Small intestine (tissue), 7 donors: ENCODE results near the gene OST4. TPM values are rescaled to one million over a fixed set of nuclear protein-coding genes. Genes with fewer than 3 reads are reported as not detected.

Source experiments
- DNase-seq, 2 donors: peaks; one replicate each; pipeline versions ENCODE4 v3.0.0 to v3.0.0-alpha.2; 2013
- FAIRE-seq: peaks from 2 replicates; lab custom pipeline; 2012; peaks lifted over from hg19 to GRCh38; lab: Jason Lieb, UNC
- H3K27ac ChIP-seq, 3 donors: one replicate each; pipeline ENCODE4 v1.5.1; 2013; ENCODE audit warnings: low read length in 2 of 3, mild to moderate bottlenecking in 2 of 3, control low read depth in 1 of 3, inconsistent platforms in 1 of 3, low read depth in 1 of 3, moderate library complexity in 1 of 3
- H3K27me3 ChIP-seq, 3 donors: one replicate each; pipeline ENCODE4 v1.6.1; 2013; ENCODE audit warnings: low read length in 3 of 3, inconsistent platforms in 1 of 3; ENCODE audit not compliant: control insufficient read depth in 3 of 3, insufficient read depth in 3 of 3
- H3K36me3 ChIP-seq, 3 donors: one replicate each; pipeline ENCODE4 v1.6.1; 2013; ENCODE audit warnings: low read length in 3 of 3, inconsistent platforms in 1 of 3, low read depth in 1 of 3, mild to moderate bottlenecking in 1 of 3, moderate library complexity in 1 of 3; ENCODE audit not compliant: control insufficient read depth in 3 of 3, insufficient read depth in 2 of 3
- H3K4me1 ChIP-seq, 3 donors: one replicate each; pipeline ENCODE4 v1.6.1; 2013; ENCODE audit warnings: low read length in 2 of 3, inconsistent platforms in 1 of 3, low read depth in 1 of 3, mild to moderate bottlenecking in 1 of 3, moderate library complexity in 1 of 3; ENCODE audit not compliant: control insufficient read depth in 3 of 3, insufficient read depth in 2 of 3
- H3K4me3 ChIP-seq, 3 donors: one replicate each; pipeline ENCODE4 v1.5.1; 2013; ENCODE audit warnings: low read length in 3 of 3, control low read depth in 1 of 3, inconsistent platforms in 1 of 3, low read depth in 1 of 3, mild to moderate bottlenecking in 1 of 3, moderate library complexity in 1 of 3
- H3K9me3 ChIP-seq, 2 donors: one replicate each; pipeline ENCODE4 v1.6.1; 2013; ENCODE audit warnings: low read depth in 1 of 2, low read length in 1 of 2; ENCODE audit not compliant: control insufficient read depth in 2 of 2, insufficient read depth in 1 of 2
- WGBS, 3 donors: extraction: QIAGEN DNeasy Blood & Tissue Kit; methylation state at CpG; one replicate each; pipeline ENCODE4 v1.1.7; 2013; 5-methylcytosine and 5-hydroxymethylcytosine counted together
- polyA plus RNA-seq, 4 donors: library from polyadenylated mRNA; stranded (reverse) in 3 of 4; unstranded in 1 of 4; fragments of 200-250 nt in 3 of 4; fragments of 120-200 nt in 1 of 4; gene quantifications; one replicate each; pipeline versions ENCODE4 v1.2.1 to v1.2.3, GENCODE V29; 2013
- donor health status: healthy with polysubstance abuse.
- donor health status: control.
- donor health status: control.
- donor health status: Bipolar disorder and iron deficiency.
- donor health status: healthy.

OST4 gene
- polyA plus RNA-seq, 4 donors: 319 to 477 (median 396) TPM

DNA sequence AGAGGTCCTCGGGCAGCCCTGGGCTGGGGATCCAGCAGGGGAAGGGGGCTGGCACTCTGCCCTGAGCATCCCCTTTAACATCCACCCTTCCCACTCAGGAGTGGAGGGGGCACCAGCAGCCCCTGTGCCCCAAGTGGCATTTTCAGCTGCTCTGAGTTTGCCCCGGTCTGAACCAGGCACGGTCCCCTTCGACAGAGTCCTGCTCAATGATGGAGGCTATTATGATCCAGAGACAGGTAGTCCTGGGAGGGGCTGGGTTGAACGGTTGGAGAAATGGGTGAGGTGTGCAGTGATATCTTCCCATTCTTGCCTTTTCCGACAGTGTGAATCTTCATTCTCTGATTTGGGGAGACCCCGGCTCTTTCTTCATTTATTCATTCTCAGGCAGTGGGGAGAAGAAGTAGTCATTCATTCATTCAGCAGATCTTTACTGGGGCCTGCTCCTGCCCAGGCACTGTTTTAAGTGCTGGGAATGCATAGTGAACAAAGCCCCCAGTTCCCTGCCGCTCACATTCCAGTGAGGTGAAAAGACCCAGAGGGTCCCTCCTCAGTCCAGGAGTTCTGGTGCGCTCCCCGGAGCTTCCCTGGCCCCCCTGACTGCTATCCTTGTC lies 13.7 kb upstream of the OST4 start:
- peaks cover 3 to 23% (median 5%) of the 10 kb centered on the region in 3 donors for H3K4me1 ChIP-seq

DNA sequence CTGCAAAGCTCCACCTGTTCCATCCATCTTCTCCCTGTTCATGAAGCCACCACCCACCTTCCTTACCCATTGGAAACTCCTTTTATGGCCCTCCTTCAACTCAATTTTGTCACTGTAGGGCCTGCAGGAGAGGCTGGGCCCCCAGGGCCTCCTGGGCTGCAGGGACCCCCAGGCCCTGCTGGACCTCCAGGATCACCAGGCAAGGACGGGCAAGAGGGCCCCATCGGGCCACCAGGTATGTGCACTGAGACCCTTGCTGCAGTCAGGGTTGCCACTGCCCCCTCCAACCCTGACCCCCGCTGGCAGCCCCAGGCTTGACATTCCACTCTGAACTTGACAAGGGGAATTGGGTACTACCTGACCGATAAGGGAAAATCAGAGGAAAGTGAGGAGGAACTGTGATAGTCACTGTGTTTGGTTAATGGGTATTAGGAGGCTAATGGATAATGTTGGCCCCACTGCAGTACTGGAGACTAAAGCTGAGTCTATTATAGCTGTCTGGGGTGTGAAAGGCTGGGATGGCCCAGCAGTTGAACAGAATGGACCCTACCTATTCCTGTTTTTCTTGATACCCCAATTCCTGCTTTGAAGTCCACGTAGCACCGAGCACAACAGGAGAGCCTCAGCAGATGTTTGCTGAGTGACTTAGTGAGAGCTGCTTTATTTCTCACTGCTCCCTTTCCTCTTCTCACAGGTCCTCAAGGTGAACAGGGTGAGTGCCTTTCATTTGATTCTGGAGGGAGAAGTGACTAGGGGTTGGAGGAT lies 13.0 kb upstream of the OST4 start:
- 85 to 93% (median 91%) methylated on average over 6 of the region's 6 CpGs for WGBS, 3 donors
- Histone ChIP-seq H3K4me3 (no peak overlapping the region), H3K4me1 (peaks cover 3 to 21% (median 5%) of the 10 kb centered on the region in 3 donors), H3K27me3 (no peaks in the 10 kb centered on the region), H3K27ac (no peak overlapping the region), H3K36me3 (peaks cover 0 to 36% (median 0%) of the 10 kb centered on the region in 3 donors), H3K9me3 (no peaks in the 10 kb centered on the region)
- FAIRE-seq (no peak), DNase-seq (no peak)

More for the DNA sequence above, 13.7 kb upstream of the OST4 start:
- no peak for DNase-seq
- no peak for FAIRE-seq
- whole genome bisulfite sequencing, 3 donors: 53 to 70% (median 59%) methylated on average over 10 of the region's 10 CpGs
- Histone ChIP-seq H3K9me3 (no peaks in the 10 kb centered on the region), H3K4me3 (peak overlapping the region in 2 of 3 donors; percentile 65 to 67), H3K36me3 (peaks cover 0 to 38% (median 0%) of the 10 kb centered on the region in 3 donors), H3K27me3 (no peaks in the 10 kb centered on the region), H3K27ac (peak overlapping the region; percentile 81 to 91 (median 85))

DNA sequence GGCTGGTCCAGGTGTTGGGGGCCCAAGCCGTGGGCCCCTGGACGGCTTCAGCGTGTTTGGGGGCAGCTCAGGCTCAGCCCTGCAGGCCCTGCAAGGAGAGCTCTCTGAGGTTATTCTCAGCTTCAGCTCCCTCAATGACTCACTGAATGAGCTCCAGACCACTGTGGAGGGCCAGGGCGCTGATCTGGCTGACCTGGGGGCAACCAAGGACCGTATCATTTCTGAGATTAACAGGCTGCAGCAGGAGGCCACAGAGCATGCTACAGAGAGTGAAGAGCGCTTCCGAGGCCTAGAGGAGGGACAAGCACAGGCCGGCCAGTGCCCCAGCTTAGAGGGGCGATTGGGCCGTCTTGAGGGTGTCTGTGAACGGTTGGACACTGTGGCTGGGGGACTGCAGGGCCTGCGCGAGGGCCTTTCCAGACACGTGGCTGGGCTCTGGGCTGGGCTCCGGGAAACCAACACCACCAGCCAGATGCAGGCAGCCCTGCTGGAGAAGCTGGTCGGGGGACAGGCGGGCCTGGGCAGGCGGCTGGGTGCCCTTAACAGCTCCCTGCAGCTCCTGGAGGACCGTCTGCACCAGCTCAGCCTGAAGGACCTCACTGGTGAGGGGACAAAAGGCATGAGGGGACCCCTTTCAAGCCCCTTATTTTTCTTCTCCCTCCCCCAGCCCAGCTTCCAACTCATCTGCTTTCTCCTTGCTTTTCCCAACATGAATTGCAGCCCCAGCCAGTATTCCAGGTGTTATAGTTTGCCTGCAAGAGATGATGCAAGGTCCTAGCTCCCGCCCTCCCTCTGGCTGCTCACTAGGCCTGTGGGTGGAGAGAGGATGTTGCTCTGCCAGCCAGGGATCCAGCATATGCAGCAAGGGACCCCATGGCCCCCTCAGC lies 12.2 kb upstream of the OST4 start:
- DNase-seq: no peak
- 85 to 91% (median 88%) methylated on average over 19 to 20 of the region's 20 CpGs for WGBS, 3 donors
- Histone ChIP-seq H3K27ac (no peak overlapping the region), H3K9me3 (no peaks in the 10 kb centered on the region), H3K27me3 (peaks cover 0 to under 1% (median 0%) of the 10 kb centered on the region in 3 donors), H3K4me1 (peaks cover 3 to 15% (median 5%) of the 10 kb centered on the region in 3 donors), H3K36me3 (peaks cover 0 to 28% (median 0%) of the 10 kb centered on the region in 3 donors), H3K4me3 (no peak overlapping the region)
- FAIRE-seq: no peak

DNA sequence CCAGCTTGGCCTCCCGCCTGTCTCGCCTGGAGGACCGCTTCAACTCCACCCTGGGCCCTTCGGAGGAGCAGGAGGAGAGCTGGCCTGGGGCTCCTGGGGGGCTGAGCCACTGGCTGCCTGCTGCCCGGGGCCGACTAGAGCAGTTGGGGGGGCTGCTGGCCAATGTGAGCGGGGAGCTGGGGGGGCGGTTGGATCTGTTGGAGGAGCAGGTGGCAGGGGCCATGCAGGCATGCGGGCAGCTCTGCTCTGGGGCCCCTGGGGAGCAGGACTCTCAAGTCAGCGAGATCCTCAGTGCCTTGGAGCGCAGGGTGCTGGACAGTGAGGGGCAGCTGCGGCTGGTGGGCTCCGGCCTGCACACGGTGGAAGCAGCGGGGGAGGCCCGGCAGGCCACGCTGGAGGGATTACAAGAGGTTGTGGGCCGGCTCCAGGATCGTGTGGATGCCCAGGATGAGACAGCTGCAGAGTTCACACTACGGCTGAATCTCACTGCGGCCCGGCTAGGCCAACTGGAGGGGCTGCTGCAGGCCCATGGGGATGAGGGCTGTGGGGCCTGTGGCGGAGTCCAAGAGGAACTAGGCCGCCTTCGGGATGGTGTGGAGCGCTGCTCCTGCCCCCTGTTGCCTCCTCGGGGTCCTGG lies 11.4 kb upstream of the OST4 start:
- Histone ChIP-seq H3K27me3 (peaks cover 0 to 7% (median 0%) of the 10 kb centered on the region in 3 donors), H3K27ac (no peak overlapping the region), H3K36me3 (peaks cover 0 to 28% (median 0%) of the 10 kb centered on the region in 3 donors), H3K4me3 (no peak overlapping the region), H3K9me3 (no peaks in the 10 kb centered on the region), H3K4me1 (peaks cover 3 to 15% (median 5%) of the 10 kb centered on the region in 3 donors)
- no peak for FAIRE-seq
- no peak for DNase-seq
- WGBS, 3 donors: 89 to 92% (median 90%) methylated on average over 27 of the region's 27 CpGs

DNA sequence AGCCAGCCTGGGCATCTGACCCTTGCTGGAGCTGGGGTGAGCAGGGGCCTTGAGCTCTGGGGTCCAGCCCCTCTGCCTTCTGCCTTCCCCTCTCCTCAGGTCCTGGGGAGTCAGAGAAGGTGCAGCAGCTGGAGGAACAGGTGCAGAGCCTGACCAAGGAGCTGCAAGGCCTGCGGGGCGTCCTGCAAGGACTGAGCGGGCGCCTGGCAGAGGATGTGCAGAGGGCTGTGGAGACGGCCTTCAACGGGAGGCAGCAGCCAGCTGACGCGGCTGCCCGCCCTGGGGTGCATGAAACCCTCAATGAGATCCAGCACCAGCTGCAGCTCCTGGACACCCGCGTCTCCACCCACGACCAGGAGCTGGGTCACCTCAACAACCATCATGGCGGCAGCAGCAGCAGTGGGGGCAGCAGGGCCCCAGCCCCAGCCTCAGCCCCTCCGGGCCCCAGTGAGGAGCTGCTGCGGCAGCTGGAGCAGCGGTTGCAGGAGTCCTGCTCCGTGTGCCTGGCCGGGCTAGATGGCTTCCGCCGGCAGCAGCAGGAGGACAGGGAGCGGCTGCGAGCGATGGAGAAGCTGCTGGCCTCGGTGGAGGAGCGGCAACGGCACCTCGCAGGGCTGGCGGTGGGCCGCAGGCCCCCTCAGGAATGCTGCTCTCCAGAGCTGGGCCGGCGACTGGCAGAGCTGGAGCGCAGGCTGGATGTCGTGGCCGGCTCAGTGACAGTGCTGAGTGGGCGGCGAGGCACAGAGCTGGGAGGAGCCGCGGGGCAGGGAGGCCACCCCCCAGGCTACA lies 10.7 kb upstream of the OST4 start:
- Histone ChIP-seq H3K27me3 (peaks cover 0 to 8% (median 0%) of the 10 kb centered on the region in 3 donors), H3K36me3 (peaks cover 0 to 28% (median 0%) of the 10 kb centered on the region in 3 donors), H3K4me3 (no peak overlapping the region), H3K4me1 (peaks cover 3 to 15% (median 5%) of the 10 kb centered on the region in 3 donors), H3K9me3 (no peaks in the 10 kb centered on the region), H3K27ac (peak overlapping the region in 2 of 3 donors; percentile 82 to 91)
- WGBS, 3 donors: 89 to 94% (median 92%) methylated on average over 32 to 38 of the region's 38 CpGs
- no peak for FAIRE-seq
- no peak for DNase-seq

DNA sequence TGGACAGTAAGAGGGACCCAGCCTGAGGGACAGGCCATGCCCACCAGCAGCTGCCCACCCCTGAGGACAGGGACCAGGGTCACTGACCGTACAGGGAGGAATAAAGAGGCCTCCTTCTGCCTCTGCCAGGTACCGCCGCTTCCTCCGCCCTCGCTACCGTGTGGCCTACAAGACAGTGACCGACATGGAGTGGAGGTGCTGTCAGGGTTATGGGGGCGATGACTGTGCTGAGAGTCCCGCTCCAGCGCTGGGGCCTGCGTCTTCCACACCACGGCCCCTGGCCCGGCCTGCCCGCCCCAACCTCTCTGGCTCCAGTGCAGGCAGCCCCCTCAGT lies 9.1 kb upstream of the OST4 start:
- 76 to 91% (median 77%) methylated on average over 14 of the region's 14 CpGs for WGBS, 3 donors
- H3K27ac ChIP-seq: peak overlapping the region in 2 of 3 donors; percentile 1 to 39
- FAIRE-seq (no peak), DNase-seq (no peak)
- peaks cover 3 to 15% (median 5%) of the 10 kb centered on the region in 3 donors for H3K4me1 ChIP-seq
- H3K9me3 ChIP-seq: no peaks in the 10 kb centered on the region
- peaks cover 0 to 28% (median 0%) of the 10 kb centered on the region in 3 donors for H3K36me3 ChIP-seq
- peaks cover 0 to 8% (median 0%) of the 10 kb centered on the region in 3 donors for H3K27me3 ChIP-seq
- peak overlapping the region in 1 of 3 donors; percentile 71 for H3K4me3 ChIP-seq

DNA sequence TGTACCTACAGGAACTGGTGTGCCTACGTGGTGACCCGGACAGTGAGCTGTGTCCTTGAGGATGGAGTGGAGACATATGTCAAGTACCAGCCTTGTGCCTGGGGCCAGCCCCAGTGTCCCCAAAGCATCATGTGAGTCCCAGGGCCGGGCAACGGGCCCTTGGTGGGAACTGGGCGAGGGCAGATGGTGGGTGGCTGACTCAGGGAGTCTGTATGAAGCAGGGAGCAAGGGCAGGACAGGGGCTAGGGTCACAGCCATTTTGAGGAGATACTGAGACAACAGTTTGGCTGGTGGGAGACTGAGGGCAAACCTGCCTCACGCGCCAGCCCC lies 8.7 kb upstream of the OST4 start:
- H3K9me3 ChIP-seq: no peaks in the 10 kb centered on the region
- H3K27ac ChIP-seq: peak overlapping the region in 1 of 3 donors; percentile 1
- DNase-seq (no peak), FAIRE-seq (no peak)
- H3K27me3 ChIP-seq: peaks cover 0 to 8% (median 0%) of the 10 kb centered on the region in 3 donors
- peaks cover 0 to 28% (median 0%) of the 10 kb centered on the region in 3 donors for H3K36me3 ChIP-seq
- H3K4me1 ChIP-seq: peaks cover 0 to 10% (median under 1%) of the 10 kb centered on the region in 3 donors
- WGBS, 3 donors: 74 to 95% (median 87%) methylated on average over 7 of the region's 7 CpGs
- peak overlapping the region in 1 of 3 donors; percentile 71 for H3K4me3 ChIP-seq
